Naive B cell (primary cell): ENCODE measurements around the gene SUGP1. TPM values are rescaled to one million over a fixed set of nuclear protein-coding genes. Genes with fewer than 3 reads are reported as not detected.

Experiments used
- ATAC-seq, 2 donors: fragments of 150-1000 bp; cut with Tn5 transposase; 2 replicates each; pipeline ENCODE4 v1.10.0; 2021; ENCODE audit warnings: low read depth in 2 of 2, mild to moderate bottlenecking in 2 of 2, moderate library complexity in 2 of 2
- DNase-seq: peaks from one replicate; pipeline ENCODE4 v3.0.0; 2022
- H3K27ac Mint-ChIP-seq, 6 donors: one replicate each; pipeline ENCODE4 v1.8.0; 2020 to 2022; ENCODE audit warnings: mild to moderate bottlenecking in 6 of 6, mixed read lengths in 6 of 6, moderate library complexity in 5 of 6, inconsistent platforms in 2 of 6
- H3K27me3 Mint-ChIP-seq, 3 donors: one replicate each; pipeline ENCODE4 v1.8.0; 2021 to 2022; ENCODE audit warnings: mixed read lengths in 3 of 3, mild to moderate bottlenecking in 1 of 3
- H3K36me3 Mint-ChIP-seq, 2 donors: one replicate each; pipeline ENCODE4 v1.8.0; 2020 to 2022; ENCODE audit warnings: mixed read lengths in 2 of 2, inconsistent platforms in 1 of 2, mild to moderate bottlenecking in 1 of 2
- H3K4me1 Mint-ChIP-seq, 3 donors: one replicate each; pipeline ENCODE4 v1.8.0; 2020 to 2022; ENCODE audit warnings: mixed read lengths in 3 of 3, inconsistent platforms in 1 of 3, mild to moderate bottlenecking in 1 of 3, moderate library complexity in 1 of 3
- H3K4me3 Mint-ChIP-seq, 8 donors: one replicate each; pipeline ENCODE4 v1.8.0; 2020 to 2022; ENCODE audit warnings: mild to moderate bottlenecking in 8 of 8, mixed read lengths in 8 of 8, moderate library complexity in 8 of 8, inconsistent platforms in 2 of 8
- H3K9me3 Mint-ChIP-seq, 7 donors: one replicate each; pipeline ENCODE4 v1.8.0; 2020 to 2022; ENCODE audit warnings: mixed read lengths in 7 of 7, mild to moderate bottlenecking in 5 of 7, inconsistent platforms in 2 of 7, moderate library complexity in 1 of 7
- polyA plus RNA-seq, 6 donors: library from polyadenylated mRNA; unstranded; fragments of 300-500 nt; fragmentation: Illumina TruSeq; gene quantifications; one replicate each; pipeline ENCODE4 v1.2.3, GENCODE V29; 2021; ENCODE audit warnings: low read depth in 6 of 6

The SUGP1 gene, protein sequence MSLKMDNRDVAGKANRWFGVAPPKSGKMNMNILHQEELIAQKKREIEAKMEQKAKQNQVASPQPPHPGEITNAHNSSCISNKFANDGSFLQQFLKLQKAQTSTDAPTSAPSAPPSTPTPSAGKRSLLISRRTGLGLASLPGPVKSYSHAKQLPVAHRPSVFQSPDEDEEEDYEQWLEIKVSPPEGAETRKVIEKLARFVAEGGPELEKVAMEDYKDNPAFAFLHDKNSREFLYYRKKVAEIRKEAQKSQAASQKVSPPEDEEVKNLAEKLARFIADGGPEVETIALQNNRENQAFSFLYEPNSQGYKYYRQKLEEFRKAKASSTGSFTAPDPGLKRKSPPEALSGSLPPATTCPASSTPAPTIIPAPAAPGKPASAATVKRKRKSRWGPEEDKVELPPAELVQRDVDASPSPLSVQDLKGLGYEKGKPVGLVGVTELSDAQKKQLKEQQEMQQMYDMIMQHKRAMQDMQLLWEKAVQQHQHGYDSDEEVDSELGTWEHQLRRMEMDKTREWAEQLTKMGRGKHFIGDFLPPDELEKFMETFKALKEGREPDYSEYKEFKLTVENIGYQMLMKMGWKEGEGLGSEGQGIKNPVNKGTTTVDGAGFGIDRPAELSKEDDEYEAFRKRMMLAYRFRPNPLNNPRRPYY
- 10 to 100 TPM; 22.8 to 45.7 (median 26.5) TPM for polyA plus RNA-seq

- DNase-seq (peak; percentile 89), ATAC-seq (peak; percentile 86 to 88)
- no peaks in the 10 kb centered on the region for H3K9me3 Mint-ChIP-seq
- H3K4me3 Mint-ChIP-seq = peak within 1 kb of the TSS; percentile 89 to 100 (median 98)
- H3K4me1 Mint-ChIP-seq = peaks cover 25 to 51% (median 43%) of the 10 kb centered on the region in 3 donors
- no peaks in the 10 kb centered on the region for H3K27me3 Mint-ChIP-seq
- peak within 1 kb of the TSS; percentile 94 to 100 (median 98) for H3K27ac Mint-ChIP-seq
- peaks cover 6 to 25% of the 10 kb centered on the region in 2 donors for H3K36me3 Mint-ChIP-seq
Measured at GRCh38 chr19:19320361-19321140, at the start of gene SUGP1, which contains the start of gene MAU2. Gene SUGP1 (minus strand): TSS chr19:19320509. CDS start chr19:19320496, 13 bp downstream. Gene MAU2 (plus strand): TSS chr19:19320829. CDS start chr19:19320860, 31 bp downstream.

DNA sequence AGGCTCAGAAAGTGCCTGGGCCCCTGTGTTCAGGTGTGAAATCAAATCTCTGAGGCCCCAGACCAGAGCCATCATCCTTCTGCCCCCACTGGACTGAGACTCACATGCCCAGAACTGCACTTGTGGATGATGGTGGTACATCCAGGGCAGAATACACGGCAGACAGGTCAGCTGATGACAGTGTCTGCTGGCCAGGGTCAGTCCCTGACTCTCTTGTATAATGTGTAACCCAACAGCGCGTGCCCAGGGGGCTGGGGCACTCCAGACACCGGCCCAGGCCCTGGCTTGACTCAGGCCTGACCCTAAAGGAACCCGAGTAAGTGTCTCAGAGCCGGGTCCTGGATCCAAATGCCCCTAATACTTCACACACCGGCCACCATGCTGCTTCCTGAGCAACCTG is 47.8 kb upstream of the SUGP1 start:
- Mint-ChIP-seq H3K4me1 (peaks cover 15 to 30% (median 19%) of the 10 kb centered on the region in 3 donors), H3K36me3 (no peaks in the 10 kb centered on the region), H3K9me3 (no peaks in the 10 kb centered on the region), H3K27me3 (no peaks in the 10 kb centered on the region), H3K4me3 (no peak overlapping the region), H3K27ac (no peak overlapping the region)
- ATAC-seq (no peak), DNase-seq (no peak)

GRCh38 chr19:19366434-19367396 is 46.4 kb upstream of the SUGP1 start:
- H3K36me3 Mint-ChIP-seq = no peaks in the 10 kb centered on the region
- peak; percentile 75 to 76 for ATAC-seq
- H3K27me3 Mint-ChIP-seq = no peaks in the 10 kb centered on the region
- H3K9me3 Mint-ChIP-seq = no peaks in the 10 kb centered on the region
- H3K27ac Mint-ChIP-seq = peak overlapping the region in 3 of 6 donors; percentile 54 to 70 (median 61)
- DNase-seq = peak; percentile 66
- H3K4me1 Mint-ChIP-seq = peaks cover 14 to 23% (median 22%) of the 10 kb centered on the region in 3 donors
- H3K4me3 Mint-ChIP-seq = peak overlapping the region in 5 of 8 donors; percentile 37 to 61 (median 51)

- H3K36me3 Mint-ChIP-seq = peaks cover 0 to 4% of the 10 kb centered on the region in 2 donors
- H3K9me3 Mint-ChIP-seq = no peaks in the 10 kb centered on the region
- no peak for ATAC-seq
- peak overlapping the region in 2 of 6 donors; percentile 32 to 86 for H3K27ac Mint-ChIP-seq
- H3K4me3 Mint-ChIP-seq = peak overlapping the region in 6 of 8 donors; percentile 40 to 89 (median 74)
- no peak for DNase-seq
- H3K4me1 Mint-ChIP-seq = peaks cover 20 to 39% (median 32%) of the 10 kb centered on the region in 3 donors
- no peaks in the 10 kb centered on the region for H3K27me3 Mint-ChIP-seq
Measured at GRCh38 chr19:19362075-19362474, 41.8 kb upstream of the SUGP1 start.

DNA sequence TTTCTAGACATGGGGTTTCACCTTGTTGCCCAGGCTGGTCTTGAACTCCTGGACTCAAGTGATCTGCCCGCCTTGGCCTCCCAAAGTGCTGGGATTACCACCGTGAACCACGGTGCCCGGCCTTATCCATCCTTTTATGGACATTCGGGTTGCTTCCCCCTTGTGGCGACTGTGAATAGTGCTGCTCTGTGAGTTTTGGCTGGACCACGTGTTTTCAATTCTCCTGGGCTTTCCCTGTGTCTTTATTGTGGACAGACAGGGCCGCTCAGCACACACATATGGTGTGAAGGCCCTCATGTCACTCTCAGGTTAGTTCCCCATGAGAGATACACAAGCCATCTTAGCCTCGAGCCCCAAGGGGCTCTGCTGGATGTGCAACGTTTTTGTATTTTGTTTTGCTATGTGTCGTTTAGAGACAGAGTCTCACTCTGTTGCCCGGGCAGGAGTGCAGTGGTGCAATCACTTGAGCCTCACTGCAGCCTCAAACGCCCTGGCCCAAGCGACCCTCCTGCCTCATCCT is 40.8 kb upstream of the SUGP1 start:
- H3K9me3 Mint-ChIP-seq = no peaks in the 10 kb centered on the region
- no peaks in the 10 kb centered on the region for H3K27me3 Mint-ChIP-seq
- H3K27ac Mint-ChIP-seq = peak overlapping the region in 5 of 6 donors; percentile 28 to 85 (median 56)
- DNase-seq (peak; percentile 53), ATAC-seq (peak; percentile 60 to 70)
- H3K4me1 Mint-ChIP-seq = peaks cover 15 to 34% (median 26%) of the 10 kb centered on the region in 3 donors
- peaks cover 0 to 4% of the 10 kb centered on the region in 2 donors for H3K36me3 Mint-ChIP-seq
- H3K4me3 Mint-ChIP-seq = peak overlapping the region; percentile 65 to 89 (median 82)

DNA sequence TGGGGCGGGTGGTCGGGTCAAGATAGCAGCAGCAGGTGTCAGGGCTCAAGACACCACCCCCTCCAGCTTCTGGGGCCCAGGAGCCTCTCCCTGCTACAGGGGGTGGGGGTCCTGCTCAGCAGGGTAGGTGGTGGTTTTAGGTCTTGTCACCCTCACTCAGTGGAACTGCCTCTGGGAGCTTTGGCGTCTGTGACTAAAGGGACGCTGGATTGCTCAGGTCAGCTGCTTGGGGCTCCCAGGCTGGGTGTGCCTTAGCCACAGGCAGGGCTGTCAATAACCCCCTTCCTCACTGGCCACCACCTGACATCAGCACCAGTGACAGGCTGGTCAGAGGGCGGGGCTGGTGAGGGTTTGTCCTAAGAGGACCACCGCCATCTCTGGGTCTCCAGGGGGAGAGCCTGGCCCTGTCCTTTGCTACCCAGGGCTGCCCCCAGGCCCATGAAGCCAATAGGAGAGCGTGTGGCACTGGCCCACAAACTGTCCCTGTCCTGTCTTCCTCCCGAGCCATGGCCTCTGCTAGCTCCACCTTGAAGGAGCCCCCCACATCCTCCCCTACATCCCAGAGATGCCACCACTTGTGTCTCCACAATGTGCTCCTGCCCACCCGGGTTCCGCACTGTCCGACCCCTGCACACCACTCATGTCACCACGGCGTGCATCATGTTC is 36.7 kb upstream of the SUGP1 start:
- H3K36me3 Mint-ChIP-seq = peaks cover 4 to 8% of the 10 kb centered on the region in 2 donors
- no peak overlapping the region for H3K4me3 Mint-ChIP-seq
- H3K27ac Mint-ChIP-seq = peak overlapping the region in 1 of 6 donors; percentile 72
- DNase-seq (no peak), ATAC-seq (no peak)
- no peaks in the 10 kb centered on the region for H3K9me3 Mint-ChIP-seq
- no peaks in the 10 kb centered on the region for H3K27me3 Mint-ChIP-seq
- H3K4me1 Mint-ChIP-seq = peaks cover 12 to 21% (median 14%) of the 10 kb centered on the region in 3 donors

DNA sequence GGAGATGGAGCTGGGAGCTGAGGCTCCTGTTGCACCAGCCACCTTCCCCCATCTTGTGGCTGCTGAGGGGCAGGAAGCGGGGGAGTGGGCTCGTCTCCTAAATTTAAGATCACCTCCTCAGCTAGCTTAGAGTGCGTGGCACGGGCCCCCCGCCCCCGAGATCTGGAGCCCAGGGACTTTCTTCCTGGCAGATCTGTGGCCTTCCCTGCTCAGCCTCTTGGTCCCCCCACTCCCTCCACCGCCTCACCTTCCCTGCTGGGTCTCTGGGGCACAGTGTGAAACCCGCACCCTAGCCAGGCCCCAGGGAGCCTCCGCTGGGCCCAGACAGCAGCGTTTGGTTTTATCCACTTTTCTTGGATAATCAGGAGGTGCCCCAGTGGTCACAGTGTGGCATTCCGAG is 36.2 kb upstream of the SUGP1 start:
- DNase-seq (no peak), ATAC-seq (no peak)
- H3K9me3 Mint-ChIP-seq = no peaks in the 10 kb centered on the region
- peaks cover 8 to 17% (median 8%) of the 10 kb centered on the region in 3 donors for H3K4me1 Mint-ChIP-seq
- H3K27ac Mint-ChIP-seq = no peak overlapping the region
- H3K4me3 Mint-ChIP-seq = no peak overlapping the region
- H3K27me3 Mint-ChIP-seq = no peaks in the 10 kb centered on the region
- H3K36me3 Mint-ChIP-seq = peaks cover 4 to 8% of the 10 kb centered on the region in 2 donors

DNA sequence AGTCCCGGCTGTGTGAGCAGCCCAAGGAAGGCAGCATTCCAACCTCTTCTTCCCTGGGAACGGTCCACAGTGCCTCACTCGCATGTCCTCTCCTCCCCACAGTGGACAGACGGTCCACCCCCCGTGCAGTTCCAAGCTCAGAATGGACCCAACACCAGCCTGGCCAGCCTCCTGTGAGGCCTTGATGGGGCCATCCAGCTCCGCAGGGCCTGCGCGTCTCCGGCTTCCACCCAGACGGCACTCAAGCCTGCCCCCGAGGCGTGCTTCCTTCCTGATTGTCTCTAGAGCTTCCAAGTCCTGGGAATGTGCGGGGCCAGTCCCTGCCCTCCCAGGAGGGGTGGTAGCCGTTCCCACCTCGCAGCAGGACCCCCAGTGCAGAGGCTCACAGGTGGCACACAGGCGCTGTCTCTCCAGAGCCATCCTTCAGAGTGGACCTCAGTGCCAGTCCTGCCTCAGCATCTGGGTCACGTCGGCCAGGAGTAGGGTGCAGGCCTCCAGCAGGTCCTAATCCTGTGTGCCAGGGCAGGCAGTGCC is 35.4 kb upstream of the SUGP1 start:
- Mint-ChIP-seq H3K27ac (peak overlapping the region in 1 of 6 donors; percentile 91), H3K4me1 (peaks cover under 1 to 8% (median 4%) of the 10 kb centered on the region in 3 donors), H3K36me3 (peaks cover 4 to 8% of the 10 kb centered on the region in 2 donors), H3K4me3 (no peak overlapping the region), H3K9me3 (no peaks in the 10 kb centered on the region), H3K27me3 (no peaks in the 10 kb centered on the region)
- ATAC-seq (no peak), DNase-seq (no peak)

GRCh38 chr19:19354932-19355331 is 34.6 kb upstream of the SUGP1 start:
- Mint-ChIP-seq H3K9me3 (no peaks in the 10 kb centered on the region), H3K27ac (no peak overlapping the region), H3K4me3 (no peak overlapping the region), H3K27me3 (no peaks in the 10 kb centered on the region), H3K4me1 (peaks cover 0 to 4% (median 4%) of the 10 kb centered on the region in 3 donors), H3K36me3 (peaks cover 4 to 8% of the 10 kb centered on the region in 2 donors)
- DNase-seq (no peak), ATAC-seq (no peak)

DNA sequence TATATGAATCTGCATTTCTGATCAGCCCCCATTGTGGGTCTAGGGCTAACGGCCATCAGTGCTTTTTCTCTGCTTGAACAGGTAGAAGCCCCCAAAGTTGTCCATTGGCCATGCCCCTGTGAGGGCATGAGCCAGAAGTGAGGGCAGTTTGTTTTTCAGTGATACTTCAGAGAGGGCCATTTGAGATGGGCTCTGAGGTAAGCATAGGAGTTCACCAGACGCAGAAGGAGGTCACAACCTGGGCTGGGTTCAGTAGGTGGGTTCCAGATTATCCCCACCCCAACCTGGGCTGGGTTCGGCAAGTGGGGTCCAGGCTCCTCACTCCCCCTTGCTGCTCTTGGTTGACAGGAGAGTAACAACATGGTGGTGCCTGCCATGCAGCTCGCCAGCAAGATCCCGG is 33.7 kb upstream of the SUGP1 start:
- Mint-ChIP-seq H3K4me1 (peaks cover 0 to 6% (median 4%) of the 10 kb centered on the region in 3 donors), H3K36me3 (peaks cover 4 to 12% of the 10 kb centered on the region in 2 donors), H3K4me3 (no peak overlapping the region), H3K27ac (no peak overlapping the region), H3K27me3 (no peaks in the 10 kb centered on the region), H3K9me3 (no peaks in the 10 kb centered on the region)
- no peak for DNase-seq
- ATAC-seq = no peak

- peak overlapping the region in 1 of 6 donors; percentile 69 for H3K27ac Mint-ChIP-seq
- ATAC-seq (no peak), DNase-seq (no peak)
- no peaks in the 10 kb centered on the region for H3K9me3 Mint-ChIP-seq
- H3K4me1 Mint-ChIP-seq = peaks cover 0 to 4% (median 3%) of the 10 kb centered on the region in 3 donors
- H3K36me3 Mint-ChIP-seq = peaks cover 4 to 16% of the 10 kb centered on the region in 2 donors
- no peak overlapping the region for H3K4me3 Mint-ChIP-seq
- H3K27me3 Mint-ChIP-seq = no peaks in the 10 kb centered on the region
Measured at GRCh38 chr19:19352823-19353222, 32.5 kb upstream of the SUGP1 start.
